ENCODE data around the gene TUBGCP6.
A peak's percentile ranks its signal among the peaks of the same experiment; 100 is the strongest.
"Not testable (repeated sequence)": the region's sequence is repeated elsewhere in the genome, so short reads cannot be mapped to it uniquely, and the experiment has no call there.

Gene TUBGCP6

DNA sequence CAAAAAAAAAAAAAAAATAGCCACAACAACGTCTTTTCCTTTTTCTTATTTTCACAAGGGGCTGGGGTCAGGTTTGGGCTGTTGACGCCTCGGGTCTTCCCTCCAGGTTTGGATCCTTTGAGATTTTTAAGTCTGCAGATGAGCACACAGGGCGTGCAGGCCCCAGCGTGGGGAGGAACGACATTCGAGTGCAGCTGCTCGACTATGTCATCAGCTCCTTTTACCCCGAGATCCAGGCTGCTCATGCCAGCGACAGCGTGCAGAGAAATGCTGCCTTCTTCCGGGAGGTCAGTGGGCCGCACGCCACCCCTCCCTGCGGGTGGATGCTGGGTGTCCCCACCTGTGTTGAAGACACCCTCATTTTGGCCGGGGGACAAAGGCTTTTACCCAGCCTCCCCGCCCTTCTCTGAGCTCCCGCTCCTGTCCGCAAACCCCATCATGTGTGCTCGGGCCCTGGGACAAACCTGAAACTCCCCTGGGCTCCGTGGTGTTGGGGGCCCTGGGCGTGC, 36.3 kb downstream of the TUBGCP6 start:
- DNase-seq = peak; percentile 32

DNA sequence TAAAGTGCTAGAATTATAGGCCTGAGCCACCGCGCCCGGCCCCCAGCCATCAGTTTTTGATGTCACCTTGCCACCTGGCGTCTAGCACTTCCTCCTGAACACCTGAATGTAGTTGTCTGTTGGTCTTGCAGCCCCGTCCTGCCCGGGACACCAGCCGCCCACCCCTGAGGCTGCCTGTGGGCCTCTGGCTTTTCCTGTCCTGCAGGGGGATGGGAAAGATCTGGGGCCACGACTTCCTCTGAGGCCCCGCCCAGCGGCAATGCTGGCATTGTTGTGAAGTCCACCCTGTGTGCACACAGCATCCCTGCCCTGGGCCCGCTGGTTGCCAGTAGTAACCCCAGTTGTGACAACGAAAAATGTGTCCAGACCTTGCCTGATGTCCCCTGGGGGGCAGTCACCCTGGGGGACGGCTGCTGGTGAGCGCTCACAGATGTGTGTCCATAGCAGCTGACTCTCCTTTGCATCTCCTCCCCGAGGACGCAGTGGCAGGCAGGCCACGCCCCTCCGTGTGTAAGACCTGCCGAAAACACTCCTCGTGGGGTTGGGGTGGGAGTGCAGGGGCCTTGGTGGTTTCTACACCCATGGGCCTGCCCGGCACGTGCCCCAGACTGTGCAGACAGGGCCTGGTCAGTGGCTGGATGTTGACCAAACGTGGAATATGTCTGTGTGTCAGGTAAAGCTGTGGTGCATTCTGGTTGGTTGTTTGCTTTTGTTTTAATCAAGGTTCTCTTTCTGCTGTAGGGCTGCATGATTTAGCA, 37.3 kb downstream of the TUBGCP6 start:
- no peak for DNase-seq

DNA sequence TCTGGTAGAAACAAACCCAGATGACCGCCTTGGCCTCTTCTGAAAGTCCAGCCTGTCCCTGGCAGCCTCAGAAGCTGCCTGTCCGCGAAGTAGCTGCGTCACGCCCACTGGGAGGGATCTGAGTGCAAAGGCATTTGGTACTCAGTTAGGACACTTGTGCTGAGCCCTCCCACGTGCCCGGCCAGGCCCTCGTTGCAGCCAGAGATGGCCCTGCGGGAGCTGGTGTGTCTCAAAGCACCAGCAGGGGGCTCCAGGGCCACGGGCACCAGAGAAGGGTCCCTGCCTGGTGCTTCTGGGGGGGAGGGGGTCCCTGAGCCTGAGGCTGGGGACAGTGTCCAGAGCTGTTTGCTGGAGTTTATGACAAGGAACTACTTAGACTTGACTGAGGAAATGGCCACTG, 38.2 kb downstream of the TUBGCP6 start:
- DNase-seq = no peak

DNA sequence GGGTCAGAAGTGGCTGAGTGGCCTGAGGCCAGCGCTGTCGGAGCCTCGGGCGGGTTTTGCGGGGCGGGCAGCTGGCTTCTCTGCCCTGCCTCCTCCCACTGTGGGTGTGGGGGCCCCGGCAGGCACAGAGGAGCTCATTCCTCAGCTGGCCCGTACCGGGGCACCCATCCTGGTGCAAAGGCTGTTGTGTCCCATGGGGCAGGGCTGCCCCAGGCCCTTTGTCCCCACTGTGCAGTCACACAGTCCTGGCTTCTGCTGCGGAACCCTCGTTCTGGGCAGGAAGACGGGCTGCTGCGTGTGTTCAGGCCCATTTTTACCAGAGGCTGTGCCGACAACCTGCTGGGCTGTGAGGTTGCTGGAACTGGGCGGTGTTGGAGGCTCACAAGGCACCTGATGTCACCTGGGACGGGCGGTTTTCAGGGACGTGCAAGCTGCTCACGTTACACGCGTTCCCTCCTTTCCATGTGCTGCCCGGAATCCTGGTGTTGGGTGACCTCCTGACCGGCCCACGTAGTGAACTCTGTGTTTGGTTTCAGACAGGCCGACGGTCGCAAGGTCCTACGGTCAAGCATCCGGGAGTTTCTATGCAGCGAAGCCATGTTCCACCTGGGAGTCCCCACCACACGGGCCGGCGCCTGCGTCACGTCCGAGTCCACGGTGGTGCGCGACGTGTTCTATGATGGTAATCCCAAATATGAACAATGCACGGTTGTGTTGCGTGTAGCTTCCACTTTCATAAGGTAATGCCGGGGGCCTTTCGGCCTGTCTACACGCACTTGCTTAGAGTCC, 38.8 kb downstream of the TUBGCP6 start:
- DNase-seq = no peak

GRCh38 chr22:50204998-50205397, 39.8 kb downstream of the TUBGCP6 start:
- not testable (repeated sequence) for DNase-seq

GRCh38 chr22:50204571-50204970, 40.3 kb downstream of the TUBGCP6 start:
- no peak for DNase-seq

GRCh38 chr22:50203288-50203687, 41.5 kb downstream of the TUBGCP6 start:
- DNase-seq = no peak

GRCh38 chr22:50202130-50202666, 42.6 kb downstream of the TUBGCP6 start:
- no peak for DNase-seq

GRCh38 chr22:50201191-50202129, 43.4 kb downstream of the TUBGCP6 start:
- DNase-seq = no peak

DNA sequence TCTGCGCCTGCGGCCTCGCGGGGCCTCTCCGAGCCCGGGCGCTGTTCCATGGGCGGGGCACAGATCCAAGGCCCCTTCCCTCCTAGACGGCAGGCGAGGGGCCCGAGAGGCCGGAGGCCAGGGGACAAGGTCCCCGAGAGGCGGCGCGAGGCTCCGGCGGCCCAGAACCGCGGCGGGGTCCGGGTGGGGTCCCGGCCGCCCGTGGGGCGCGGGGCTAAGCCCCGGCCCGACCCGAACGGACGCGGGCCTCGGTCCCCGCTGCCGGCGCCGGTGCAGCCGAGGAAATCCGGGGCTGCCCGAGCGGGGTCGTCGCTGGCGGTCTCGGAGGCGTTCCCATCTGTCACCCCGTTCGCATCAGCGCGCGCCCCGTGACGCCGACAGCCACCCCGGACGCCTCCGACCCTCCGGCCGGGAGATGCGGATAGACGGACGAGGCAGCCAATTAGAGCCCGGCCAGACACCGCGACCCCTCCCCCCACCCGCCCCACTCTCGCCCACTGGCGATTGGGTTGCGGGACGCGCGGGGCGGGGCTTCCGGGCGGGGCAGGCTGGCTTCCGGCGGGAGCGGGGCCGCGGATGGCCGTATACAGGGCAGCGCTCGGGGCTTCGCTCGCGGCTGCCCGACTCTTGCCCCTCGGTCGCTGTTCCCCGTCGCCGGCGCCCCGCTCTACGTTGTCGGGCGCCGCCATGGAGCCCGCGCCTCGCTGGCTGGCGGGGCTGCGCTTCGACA, 44.2 kb downstream of the TUBGCP6 start, which contains the start of gene SELENOO:
TSS of gene SELENOO (plus strand) at position 551 of the 730 bp plus-strand sequence. CDS start at position 577, 26 bp downstream.
- DNase-seq = peak; percentile 96

GRCh38 chr22:50199829-50200460, 44.9 kb downstream of the TUBGCP6 start:
- no peak for DNase-seq

- no peak for DNase-seq
Measured at GRCh38 chr22:50199251-50199721, 45.5 kb downstream of the TUBGCP6 start.

- DNase-seq = no peak
Measured at GRCh38 chr22:50198624-50199017, 46.2 kb downstream of the TUBGCP6 start.

- DNase-seq = no peak
Measured at GRCh38 chr22:50197856-50198623, 46.8 kb downstream of the TUBGCP6 start.

GRCh38 chr22:50197000-50197800, 47.6 kb downstream of the TUBGCP6 start:
- no peak for DNase-seq

GRCh38 chr22:50196256-50196655, 48.6 kb downstream of the TUBGCP6 start:
- no peak for DNase-seq

- no peak for DNase-seq
Measured at GRCh38 chr22:50194037-50194805, 50.6 kb downstream of the TUBGCP6 start.

DNA sequence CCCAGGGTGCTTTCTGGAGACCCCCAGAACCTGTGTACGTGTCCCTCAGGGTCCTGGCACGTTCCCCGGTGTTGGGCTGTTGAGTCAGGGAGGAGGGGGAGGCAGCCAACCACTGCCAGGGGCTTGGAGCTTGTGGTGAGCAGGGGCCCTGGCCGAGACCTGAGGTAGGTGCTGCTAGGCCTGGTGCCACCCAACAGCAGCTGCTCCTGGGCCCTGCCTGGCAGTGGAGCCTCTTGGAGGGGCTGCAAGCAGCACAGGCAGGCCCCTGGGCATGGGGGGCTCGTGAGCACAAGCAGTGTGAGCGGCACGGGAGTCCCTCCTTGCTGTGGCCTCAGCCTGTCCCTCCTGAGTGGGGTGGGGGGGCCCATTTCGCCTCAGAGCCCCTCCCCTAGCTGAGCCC, 51.2 kb downstream of the TUBGCP6 start:
- DNase-seq = no peak
